ENCODE data around the gene CFAP61. TPM values are rescaled to one million over a fixed set of nuclear protein-coding genes. Genes with fewer than 3 reads are reported as not detected.

Gene CFAP61
- total RNA-seq, 1 donor from 2014 or later: not detected

- DNase-seq (ENCODE audit: low read depth): no peak
- H3K4me3 ChIP-seq (ENCODE audit: low read depth, low read length): no peak overlapping the region
- TF ChIP-seq, protein P1, sequence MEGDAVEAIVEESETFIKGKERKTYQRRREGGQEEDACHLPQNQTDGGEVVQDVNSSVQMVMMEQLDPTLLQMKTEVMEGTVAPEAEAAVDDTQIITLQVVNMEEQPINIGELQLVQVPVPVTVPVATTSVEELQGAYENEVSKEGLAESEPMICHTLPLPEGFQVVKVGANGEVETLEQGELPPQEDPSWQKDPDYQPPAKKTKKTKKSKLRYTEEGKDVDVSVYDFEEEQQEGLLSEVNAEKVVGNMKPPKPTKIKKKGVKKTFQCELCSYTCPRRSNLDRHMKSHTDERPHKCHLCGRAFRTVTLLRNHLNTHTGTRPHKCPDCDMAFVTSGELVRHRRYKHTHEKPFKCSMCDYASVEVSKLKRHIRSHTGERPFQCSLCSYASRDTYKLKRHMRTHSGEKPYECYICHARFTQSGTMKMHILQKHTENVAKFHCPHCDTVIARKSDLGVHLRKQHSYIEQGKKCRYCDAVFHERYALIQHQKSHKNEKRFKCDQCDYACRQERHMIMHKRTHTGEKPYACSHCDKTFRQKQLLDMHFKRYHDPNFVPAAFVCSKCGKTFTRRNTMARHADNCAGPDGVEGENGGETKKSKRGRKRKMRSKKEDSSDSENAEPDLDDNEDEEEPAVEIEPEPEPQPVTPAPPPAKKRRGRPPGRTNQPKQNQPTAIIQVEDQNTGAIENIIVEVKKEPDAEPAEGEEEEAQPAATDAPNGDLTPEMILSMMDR (conservative IDR thresholded peaks at IDR 0.05; ENCODE audit: low read depth, low read length): no peak
Observed at GRCh38 chr20:20265210-20265609, 212.9 kb downstream of the CFAP61 start.

DNA sequence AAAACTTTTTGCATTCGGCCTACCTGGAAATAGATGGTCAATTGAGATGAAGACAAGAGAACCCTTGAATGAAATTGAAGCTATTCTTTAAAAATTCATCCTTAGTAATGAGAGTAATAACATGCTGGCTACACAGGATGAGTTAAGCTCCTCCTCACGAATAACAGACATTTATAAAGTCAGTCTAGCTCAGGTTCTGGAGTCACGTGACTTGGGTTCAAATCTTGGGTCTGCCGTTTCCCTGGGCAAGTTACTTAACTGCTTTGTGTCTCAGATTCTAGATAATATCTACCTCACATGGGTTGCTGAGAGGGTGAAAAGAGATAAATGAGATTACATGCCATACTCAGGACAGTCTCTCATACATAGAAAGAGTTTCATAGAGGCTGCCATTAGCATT lies 214.2 kb downstream of the CFAP61 start:
- DNase-seq (ENCODE audit: low read depth): no peak
- TF ChIP-seq, protein P1 (conservative IDR thresholded peaks at IDR 0.05; ENCODE audit: low read depth, low read length): no peak
- no peak overlapping the region for H3K4me3 ChIP-seq (ENCODE audit: low read depth, low read length)

- no peak overlapping the region for H3K4me3 ChIP-seq (ENCODE audit: low read depth, low read length)
- no peak for DNase-seq (ENCODE audit: low read depth)
- TF ChIP-seq, protein P1 (conservative IDR thresholded peaks at IDR 0.05; ENCODE audit: low read depth, low read length): no peak
Observed at GRCh38 chr20:20267685-20268370, 215.5 kb downstream of the CFAP61 start.

DNA sequence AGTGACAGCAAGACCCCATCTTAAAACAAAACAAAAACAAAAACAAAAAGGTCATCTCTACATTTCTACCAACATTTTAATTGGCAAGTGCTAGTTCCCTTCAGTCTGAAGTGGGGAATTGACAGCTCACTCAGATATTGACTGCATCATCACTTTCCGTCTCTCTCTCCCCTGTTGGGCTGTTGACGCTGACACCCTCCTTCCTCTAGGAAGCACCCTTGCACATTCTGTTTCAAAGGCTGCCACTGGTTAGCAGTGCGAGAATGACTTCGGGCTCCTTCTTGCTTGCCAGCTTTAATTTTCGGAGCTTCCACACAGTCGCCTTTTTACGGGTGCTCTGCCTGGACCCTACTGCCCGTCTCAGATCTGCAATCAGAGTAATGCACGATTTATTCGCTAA lies 218.9 kb downstream of the CFAP61 start:
- no peak for DNase-seq (ENCODE audit: low read depth)
- H3K4me3 ChIP-seq (ENCODE audit: low read depth, low read length): no peak overlapping the region
- TF ChIP-seq, protein P1 (conservative IDR thresholded peaks at IDR 0.05; ENCODE audit: low read depth, low read length): no peak

GRCh38 chr20:20272686-20273085 lies 220.4 kb downstream of the CFAP61 start:
- DNase-seq (ENCODE audit: low read depth): no peak
- H3K4me3 ChIP-seq (ENCODE audit: low read depth, low read length): no peak overlapping the region
- TF ChIP-seq, protein P1 (conservative IDR thresholded peaks at IDR 0.05; ENCODE audit: low read depth, low read length): no peak

DNA sequence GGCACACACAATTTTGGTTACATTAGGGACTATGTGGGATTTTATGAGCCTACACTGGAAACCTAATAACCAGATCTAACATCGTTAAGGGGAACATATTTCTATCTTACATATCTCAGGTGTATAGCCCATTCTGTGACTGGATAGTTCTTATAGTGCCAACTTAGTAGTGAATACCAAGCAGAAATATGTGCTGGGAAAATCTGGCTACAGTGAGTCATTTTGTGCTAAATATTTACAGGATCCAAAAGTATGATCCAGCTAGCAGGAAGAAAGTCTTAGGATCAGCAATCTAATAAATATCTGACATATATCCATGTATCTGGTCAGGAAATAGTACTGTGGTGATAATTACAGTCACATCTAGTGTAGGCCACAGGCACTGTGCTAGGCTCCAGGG lies 221.0 kb downstream of the CFAP61 start:
- peak; percentile 19 for DNase-seq (ENCODE audit: low read depth)
- no peak overlapping the region for H3K4me3 ChIP-seq (ENCODE audit: low read depth, low read length)
- TF ChIP-seq, protein P1 (conservative IDR thresholded peaks at IDR 0.05; ENCODE audit: low read depth, low read length): no peak

GRCh38 chr20:20274821-20275220 lies 222.5 kb downstream of the CFAP61 start:
- no peak overlapping the region for H3K4me3 ChIP-seq (ENCODE audit: low read depth, low read length)
- DNase-seq (ENCODE audit: low read depth): no peak
- TF ChIP-seq, protein P1 (conservative IDR thresholded peaks at IDR 0.05; ENCODE audit: low read depth, low read length): no peak

Data from epithelial cell of proximal tubule (primary cell).